ENCODE measurements around the gene ABT1. TPM values are rescaled to one million over a fixed set of nuclear protein-coding genes. Genes with fewer than 3 reads are reported as not detected.

Gene ABT1
- total and polyA plus RNA-seq, 2 of the 8 experiments (the other 6 are each of a cell fraction or from before 2014, with no cell fraction given): 20.5 to 30.7 TPM

DNA sequence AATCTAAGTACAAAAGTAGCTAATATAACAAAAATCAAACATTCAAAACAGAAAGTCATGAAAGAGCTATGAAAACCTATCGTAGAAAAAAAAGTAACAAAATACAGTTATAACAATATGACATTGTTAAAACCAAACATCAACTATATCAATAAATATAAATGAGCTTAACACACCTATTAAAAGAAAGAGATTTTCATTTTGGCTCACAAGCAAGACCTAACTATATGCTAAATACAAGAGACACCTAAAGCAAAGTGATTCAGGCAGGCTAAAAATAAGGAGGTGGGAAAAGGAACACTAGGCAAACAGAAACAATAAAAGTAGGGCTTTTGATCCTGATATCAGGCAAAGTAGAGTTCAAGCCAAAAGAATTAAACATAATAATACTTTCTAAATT is 49.3 kb downstream of the ABT1 start (continued):
- TF ChIP-seq GABPA (IDR thresholded peaks at IDR 0.05; ENCODE audit: borderline replicate concordance, insufficient read depth, low read length) (no peak), SP4 (IDR thresholded peaks at IDR 0.05; ENCODE audit: low read length) (no peak)

Other genes starting within 250 kb of the ABT1 start
- gene BTN3A2, start 231.8 kb upstream of the ABT1 start, total RNA-seq (2021; fragmentation: NEBNext Ultra II Directional; extraction: Animal tissue kit (Norgen Biotek cat#: 25700)): 5.5 and 5.6 TPM in 2 replicates
- 3.4 and 5.3 TPM in 2 replicates for gene BTN3A2, start 231.8 kb upstream of the ABT1 start, polyA plus RNA-seq (2011; rRNA removed)
- 16.0 and 20.2 TPM in 2 replicates for gene BTN2A2, start 213.8 kb upstream of the ABT1 start, total RNA-seq (2021; fragmentation: NEBNext Ultra II Directional; extraction: Animal tissue kit (Norgen Biotek cat#: 25700))
- gene BTN2A2, start 213.8 kb upstream of the ABT1 start, polyA plus RNA-seq (2011; rRNA removed): 12.2 and 14.9 TPM in 2 replicates
- gene BTN3A1, start 194.7 kb upstream of the ABT1 start, total RNA-seq (2021; fragmentation: NEBNext Ultra II Directional; extraction: Animal tissue kit (Norgen Biotek cat#: 25700)): 5.1 and 5.6 TPM in 2 replicates
- gene BTN3A1, start 194.7 kb upstream of the ABT1 start, polyA plus RNA-seq (2011; rRNA removed): 4.4 and 4.7 TPM in 2 replicates
- 2.0 and 3.4 TPM in 2 replicates for gene BTN3A3, start 156.4 kb upstream of the ABT1 start, total RNA-seq (2021; fragmentation: NEBNext Ultra II Directional; extraction: Animal tissue kit (Norgen Biotek cat#: 25700))
- 2.6 and 2.9 TPM in 2 replicates for gene BTN3A3, start 156.4 kb upstream of the ABT1 start, polyA plus RNA-seq (2011; rRNA removed)
- 10.6 and 11.0 TPM in 2 replicates for gene BTN2A1, start 139.0 kb upstream of the ABT1 start, total RNA-seq (2021; fragmentation: NEBNext Ultra II Directional; extraction: Animal tissue kit (Norgen Biotek cat#: 25700))
- gene BTN2A1, start 139.0 kb upstream of the ABT1 start, polyA plus RNA-seq (2011; rRNA removed): 8.7 and 8.9 TPM in 2 replicates
- 0.28 and 0.55 TPM in 2 replicates for gene BTN1A1, start 96.7 kb upstream of the ABT1 start, total RNA-seq (2021; fragmentation: NEBNext Ultra II Directional; extraction: Animal tissue kit (Norgen Biotek cat#: 25700))
- 0.22 and 0.35 TPM in 2 replicates for gene BTN1A1, start 96.7 kb upstream of the ABT1 start, polyA plus RNA-seq (2011; rRNA removed)
- gene HMGN4, start 58.6 kb upstream of the ABT1 start, total RNA-seq (2021; fragmentation: NEBNext Ultra II Directional; extraction: Animal tissue kit (Norgen Biotek cat#: 25700)): 61.9 and 66.4 TPM in 2 replicates
- 18.3 and 23.4 TPM in 2 replicates for gene HMGN4, start 58.6 kb upstream of the ABT1 start, polyA plus RNA-seq (2011; rRNA removed)
- gene ZNF322, start 62.8 kb downstream of the ABT1 start, total RNA-seq (2021; fragmentation: NEBNext Ultra II Directional; extraction: Animal tissue kit (Norgen Biotek cat#: 25700)): 29.7 and 35.0 TPM in 2 replicates
- 3.5 and 5.3 TPM in 2 replicates for gene ZNF322, start 62.8 kb downstream of the ABT1 start, polyA plus RNA-seq (2011; rRNA removed)